DMS79 treated with DMSO at 0.1 percent for 48 hours (cell line): ENCODE results near the gene SLC4A4.
"Not testable (repeated sequence)": the region's sequence is repeated elsewhere in the genome, so short reads cannot be mapped to it uniquely, and the experiment has no call there.

Source experiments
- DNase-seq: peaks from one replicate; lab custom pipeline; 2025; lab: John Stamatoyannopoulos, UW

SLC4A4 gene

GRCh38 chr4:71360844-71361243 is 22.0 kb downstream of the SLC4A4 start:
- DNase-seq = no peak

- DNase-seq = no peak
Measured at GRCh38 chr4:71361476-71361875, 22.7 kb downstream of the SLC4A4 start.

- no peak for DNase-seq
Measured at GRCh38 chr4:71366766-71367165, 27.9 kb downstream of the SLC4A4 start.

- DNase-seq = no peak
Measured at GRCh38 chr4:71367546-71367945, 28.7 kb downstream of the SLC4A4 start.

GRCh38 chr4:71368906-71369305 is 30.1 kb downstream of the SLC4A4 start:
- no peak for DNase-seq

GRCh38 chr4:71369536-71369935 is 30.7 kb downstream of the SLC4A4 start:
- DNase-seq = no peak

GRCh38 chr4:71375494-71375893 is 36.7 kb downstream of the SLC4A4 start:
- no peak for DNase-seq

- no peak for DNase-seq
Measured at GRCh38 chr4:71377561-71377960, 38.7 kb downstream of the SLC4A4 start.

GRCh38 chr4:71379126-71379525 is 40.3 kb downstream of the SLC4A4 start:
- DNase-seq = no peak

- DNase-seq = no peak
Measured at GRCh38 chr4:71380788-71381187, 42.0 kb downstream of the SLC4A4 start.

- no peak for DNase-seq
Measured at GRCh38 chr4:71382125-71382899, 43.5 kb downstream of the SLC4A4 start.

- no peak for DNase-seq
Measured at GRCh38 chr4:71382900-71383560, 44.2 kb downstream of the SLC4A4 start.

- no peak for DNase-seq
Measured at GRCh38 chr4:71383984-71384383, 45.2 kb downstream of the SLC4A4 start.

GRCh38 chr4:71389149-71389827 is 50.5 kb downstream of the SLC4A4 start:
- DNase-seq = no peak

- no peak for DNase-seq
Measured at GRCh38 chr4:71392109-71392508, 53.3 kb downstream of the SLC4A4 start.

GRCh38 chr4:71396382-71396781 is 57.6 kb downstream of the SLC4A4 start:
- DNase-seq = no peak

GRCh38 chr4:71400810-71401209 is 62.0 kb downstream of the SLC4A4 start:
- no peak for DNase-seq

- DNase-seq = no peak
Measured at GRCh38 chr4:71402616-71403015, 63.8 kb downstream of the SLC4A4 start.

GRCh38 chr4:71404049-71404448 is 65.2 kb downstream of the SLC4A4 start:
- no peak for DNase-seq

- no peak for DNase-seq
Measured at GRCh38 chr4:71405791-71406190, 67.0 kb downstream of the SLC4A4 start.

GRCh38 chr4:71406459-71406963 is 67.7 kb downstream of the SLC4A4 start:
- DNase-seq = no peak

GRCh38 chr4:71408961-71409360 is 70.1 kb downstream of the SLC4A4 start:
- DNase-seq = not testable (repeated sequence)

GRCh38 chr4:71411981-71412380 is 73.2 kb downstream of the SLC4A4 start:
- DNase-seq = no peak
